Effector memory CD4-positive, alpha-beta T cell (primary cell): ENCODE measurements around the gene ZNF609.
"Not testable (repeated sequence)": the region's sequence is repeated elsewhere in the genome, so short reads cannot be mapped to it uniquely, and the experiment has no call there.

Experiments used
- DNase-seq, 3 donors: peaks; one replicate each; pipeline ENCODE4 v3.0.0-alpha.2; 2020
- H3K27ac ChIP-seq: 2 replicates; pipeline ENCODE4 v1.7.0; 2013; ENCODE audit warnings: mild to moderate bottlenecking, low read length, moderate library complexity; ENCODE audit not compliant: insufficient read depth, poor library complexity, severe bottlenecking
- H3K27me3 ChIP-seq: replicated peaks from 2 replicates; pipeline ENCODE4 v1.7.0; 2013; ENCODE audit warnings: mild to moderate bottlenecking, low read length; ENCODE audit not compliant: insufficient read depth, control insufficient read depth, poor library complexity, severe bottlenecking
- H3K36me3 ChIP-seq: 2 replicates; pipeline ENCODE4 v1.7.0; 2013; ENCODE audit warnings: mild to moderate bottlenecking, low read length, moderate library complexity; ENCODE audit not compliant: control insufficient read depth, insufficient read depth
- H3K4me1 ChIP-seq: 2 replicates; pipeline ENCODE4 v1.7.0; 2013; ENCODE audit warnings: low read length, mild to moderate bottlenecking; ENCODE audit not compliant: control insufficient read depth, insufficient read depth, poor library complexity, severe bottlenecking
- H3K4me3 ChIP-seq: 2 replicates; pipeline ENCODE4 v1.7.0; 2013; ENCODE audit warnings: low read length, low read depth, mild to moderate bottlenecking; ENCODE audit not compliant: insufficient read depth, poor library complexity, severe bottlenecking
- H3K9me3 ChIP-seq: 2 replicates; pipeline ENCODE4 v1.7.0; 2013; ENCODE audit warnings: mild to moderate bottlenecking, low read length, moderate library complexity; ENCODE audit not compliant: control insufficient read depth

ZNF609 gene

GRCh38 chr15:64474846-64475245 lies 14.5 kb downstream of the ZNF609 start:
- Histone ChIP-seq H3K27me3 (no peaks in the 10 kb centered on the region), H3K27ac (no peak overlapping the region), H3K4me3 (no peak overlapping the region), H3K9me3 (no peaks in the 10 kb centered on the region), H3K4me1 (no peaks in the 10 kb centered on the region), H3K36me3 (no peaks in the 10 kb centered on the region)
- no peak for DNase-seq

GRCh38 chr15:64476550-64476949 lies 16.2 kb downstream of the ZNF609 start:
- no peak overlapping the region for H3K4me3 ChIP-seq
- H3K27me3 ChIP-seq = no peaks in the 10 kb centered on the region
- H3K4me1 ChIP-seq = no peaks in the 10 kb centered on the region
- no peak overlapping the region for H3K27ac ChIP-seq
- H3K36me3 ChIP-seq = no peaks in the 10 kb centered on the region
- no peak for DNase-seq
- no peaks in the 10 kb centered on the region for H3K9me3 ChIP-seq

GRCh38 chr15:64478863-64479262 lies 18.5 kb downstream of the ZNF609 start:
- Histone ChIP-seq H3K27me3 (no peaks in the 10 kb centered on the region), H3K27ac (no peak overlapping the region), H3K4me3 (no peak overlapping the region), H3K9me3 (no peaks in the 10 kb centered on the region), H3K36me3 (no peaks in the 10 kb centered on the region), H3K4me1 (no peaks in the 10 kb centered on the region)
- no peak for DNase-seq

GRCh38 chr15:64480891-64481290 lies 20.5 kb downstream of the ZNF609 start:
- Histone ChIP-seq H3K36me3 (no peaks in the 10 kb centered on the region), H3K9me3 (no peaks in the 10 kb centered on the region), H3K4me3 (no peak overlapping the region), H3K27ac (no peak overlapping the region), H3K4me1 (no peaks in the 10 kb centered on the region), H3K27me3 (no peaks in the 10 kb centered on the region)
- no peak for DNase-seq

- no peaks in the 10 kb centered on the region for H3K27me3 ChIP-seq
- H3K27ac ChIP-seq = no peak overlapping the region
- no peak overlapping the region for H3K4me3 ChIP-seq
- no peaks in the 10 kb centered on the region for H3K9me3 ChIP-seq
- no peaks in the 10 kb centered on the region for H3K4me1 ChIP-seq
- no peak for DNase-seq
- H3K36me3 ChIP-seq = no peaks in the 10 kb centered on the region
Measured at GRCh38 chr15:64483749-64484148, 23.4 kb downstream of the ZNF609 start.

GRCh38 chr15:64485796-64486195 lies 25.4 kb downstream of the ZNF609 start:
- H3K4me1 ChIP-seq = no peaks in the 10 kb centered on the region
- H3K4me3 ChIP-seq = no peak overlapping the region
- no peak overlapping the region for H3K27ac ChIP-seq
- H3K36me3 ChIP-seq = peaks cover 4% of the 10 kb centered on the region
- DNase-seq = no peak
- no peaks in the 10 kb centered on the region for H3K27me3 ChIP-seq
- no peaks in the 10 kb centered on the region for H3K9me3 ChIP-seq

- H3K4me1 ChIP-seq = no peaks in the 10 kb centered on the region
- H3K9me3 ChIP-seq = no peaks in the 10 kb centered on the region
- H3K4me3 ChIP-seq = no peak overlapping the region
- H3K27ac ChIP-seq = no peak overlapping the region
- H3K27me3 ChIP-seq = no peaks in the 10 kb centered on the region
- peaks cover 4% of the 10 kb centered on the region for H3K36me3 ChIP-seq
- DNase-seq = no peak
Measured at GRCh38 chr15:64490598-64491259, 30.4 kb downstream of the ZNF609 start.

- H3K4me3 ChIP-seq = no peak overlapping the region
- H3K27me3 ChIP-seq = no peaks in the 10 kb centered on the region
- no peak overlapping the region for H3K27ac ChIP-seq
- no peaks in the 10 kb centered on the region for H3K4me1 ChIP-seq
- no peak for DNase-seq
- H3K9me3 ChIP-seq = no peaks in the 10 kb centered on the region
- H3K36me3 ChIP-seq = peaks cover 4% of the 10 kb centered on the region
Measured at GRCh38 chr15:64493641-64494040, 33.3 kb downstream of the ZNF609 start.

- not testable (repeated sequence) for H3K27ac ChIP-seq, H3K27me3 ChIP-seq, DNase-seq, H3K9me3 ChIP-seq, H3K4me3 ChIP-seq, H3K4me1 ChIP-seq
- H3K36me3 ChIP-seq = peaks cover 11% of the 10 kb centered on the region
Measured at GRCh38 chr15:64495968-64496367, 35.6 kb downstream of the ZNF609 start.

GRCh38 chr15:64500695-64501395 lies 40.5 kb downstream of the ZNF609 start:
- no peaks in the 10 kb centered on the region for H3K27me3 ChIP-seq
- peaks cover 42% of the 10 kb centered on the region for H3K4me1 ChIP-seq
- no peaks in the 10 kb centered on the region for H3K9me3 ChIP-seq
- H3K4me3 ChIP-seq = no peak overlapping the region
- peaks cover 11% of the 10 kb centered on the region for H3K36me3 ChIP-seq
- no peak overlapping the region for H3K27ac ChIP-seq
- no peak for DNase-seq
